IPS-NIHi7 (cell line): Measurements from ENCODE around the gene OR10A2.
"Not testable (repeated sequence)": the region's sequence is repeated elsewhere in the genome, so short reads cannot be mapped to it uniquely, and the experiment has no call there.

Experiments
- DNase-seq: peaks from one replicate; pipeline ENCODE4 v3.0.0; 2012; ENCODE audit warnings: mixed read lengths; ENCODE audit errors: extremely low spot score

Gene OR10A2

DNA sequence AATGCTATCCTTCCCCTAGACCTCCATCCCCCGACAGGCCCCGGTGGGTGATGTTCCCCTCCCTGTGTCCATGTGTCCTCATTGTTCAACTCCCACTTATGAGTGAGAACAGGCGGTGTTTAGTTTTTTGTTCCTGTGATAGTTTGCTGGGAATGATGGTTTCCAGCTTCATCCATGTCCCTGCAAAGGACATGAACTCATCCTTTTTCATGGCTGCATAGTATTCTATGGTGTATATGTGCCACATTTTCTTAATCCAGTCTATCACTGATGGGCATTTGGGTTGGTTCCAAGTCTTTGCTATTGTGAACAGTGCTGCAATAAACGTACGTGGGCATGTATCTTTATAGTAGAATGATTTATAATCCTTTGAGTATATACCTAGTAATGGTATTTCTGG is 24.9 kb downstream of the OR10A2 start:
- DNase-seq, result not testable (repeated sequence)

DNA sequence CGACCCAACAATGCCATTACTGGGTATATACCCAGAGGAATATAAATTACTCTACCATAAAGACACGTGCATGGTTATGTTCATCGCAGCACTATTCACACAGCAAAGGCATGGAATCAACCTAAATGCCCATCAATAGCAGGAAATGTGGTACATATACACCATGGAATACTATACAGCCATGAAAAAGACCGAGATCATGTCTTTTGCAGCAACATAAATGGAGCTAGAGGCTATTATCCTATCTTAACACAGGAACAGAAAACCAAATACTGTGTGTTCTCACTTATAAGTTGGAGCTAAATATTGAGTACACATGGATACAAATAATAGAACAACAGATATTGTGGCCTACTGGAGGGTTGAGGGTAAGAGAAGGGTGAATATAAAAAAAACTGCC is 26.0 kb downstream of the OR10A2 start:
- no peak for DNase-seq

DNA sequence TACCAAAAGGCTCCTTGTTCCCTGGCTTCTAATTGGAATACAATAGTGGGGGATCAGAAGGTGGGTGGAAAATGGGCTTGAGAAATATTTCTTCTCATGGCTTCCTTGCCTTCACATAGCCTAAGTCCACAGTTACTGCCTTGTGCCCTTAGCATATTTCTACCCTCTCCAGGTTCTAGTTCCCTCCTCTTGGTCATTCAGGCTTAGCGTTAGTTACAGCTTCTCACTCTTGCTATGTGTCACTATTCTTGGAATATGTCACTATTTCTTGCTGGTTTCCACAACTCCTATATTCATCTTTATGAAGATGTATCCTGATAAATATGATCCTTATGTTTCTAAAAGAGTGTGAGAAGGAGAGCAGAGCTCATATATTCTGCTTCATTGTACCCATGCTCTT is 27.0 kb downstream of the OR10A2 start:
- DNase-seq, result no peak

GRCh38 chr11:6892400-6892799 is 29.5 kb downstream of the OR10A2 start, which contains the start of gene OR2D2:
OR2D2 (minus strand) TSS chr11:6892500; CDS start chr11:6892500, 0 bp downstream.
- no peak for DNase-seq

- DNase-seq, result peak; percentile 24
These were observed 31.2 kb downstream of the OR10A2 start for GRCh38 chr11:6894097-6894496.

DNA sequence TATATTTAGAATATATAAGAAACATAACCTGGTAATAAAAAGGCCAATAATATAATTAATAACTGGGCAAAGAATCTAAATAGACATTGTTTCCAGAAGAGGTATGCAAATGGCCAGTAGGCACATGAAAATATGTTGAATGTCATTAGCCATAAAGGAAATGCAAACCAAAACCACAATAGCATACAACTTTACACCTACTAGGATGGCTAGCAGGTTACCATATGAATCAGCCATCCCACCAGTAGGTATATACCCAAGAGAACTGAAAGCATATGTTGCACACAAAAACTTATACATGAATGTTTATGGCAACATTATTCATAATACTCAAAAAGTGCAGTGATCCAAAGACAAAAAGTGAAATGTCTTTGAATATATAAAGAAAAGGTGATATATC is 32.2 kb downstream of the OR10A2 start:
- DNase-seq, result no peak

DNA sequence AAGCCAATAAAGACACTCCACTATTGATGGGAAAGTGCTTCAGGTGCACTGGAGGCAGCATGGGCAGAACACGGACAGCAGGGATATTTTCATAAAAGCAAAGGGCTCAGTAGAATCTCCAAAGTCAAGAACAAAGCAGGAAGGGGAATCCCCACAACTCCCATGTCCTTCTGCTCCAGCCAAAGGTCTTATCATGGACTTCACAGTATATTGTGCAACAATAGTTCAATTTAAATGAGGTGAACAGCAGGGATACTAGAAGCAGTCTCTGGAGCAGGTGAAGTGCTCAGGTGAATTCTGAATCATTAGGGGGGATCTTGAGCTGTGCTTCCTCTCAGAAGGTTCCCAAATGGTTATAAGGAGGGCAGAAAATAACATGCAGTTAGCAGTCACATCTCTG is 36.1 kb downstream of the OR10A2 start:
- DNase-seq, result no peak

DNA sequence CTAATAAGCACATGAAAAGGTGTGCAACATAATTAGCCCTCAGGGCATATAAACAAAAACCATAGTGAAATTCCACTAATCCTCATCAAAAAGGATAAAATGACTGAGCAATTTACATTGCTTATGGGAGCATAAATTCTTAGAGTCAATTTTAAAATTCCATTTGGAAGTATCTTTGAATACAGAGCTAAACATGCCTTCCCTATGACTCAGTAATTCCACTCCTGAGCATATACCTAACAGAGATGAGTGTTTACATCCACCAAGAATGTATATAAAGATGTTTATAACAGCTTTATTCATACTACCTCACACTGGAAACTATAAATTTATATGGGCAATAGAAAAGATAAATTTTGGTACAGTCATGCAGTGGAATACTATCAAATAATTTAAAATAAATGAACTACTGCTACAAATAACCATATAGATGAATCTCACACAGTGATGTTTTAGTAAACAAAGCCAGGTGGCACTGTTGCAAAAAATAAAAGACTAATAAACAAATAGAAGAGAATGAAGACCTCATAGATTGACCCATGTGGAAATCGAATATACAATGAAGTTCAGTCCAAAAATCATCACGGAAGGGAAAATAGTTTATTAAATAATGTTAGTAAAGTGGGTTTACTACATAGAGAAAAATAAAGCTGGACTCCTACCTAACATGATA is 37.6 kb downstream of the OR10A2 start:
- no peak for DNase-seq

DNA sequence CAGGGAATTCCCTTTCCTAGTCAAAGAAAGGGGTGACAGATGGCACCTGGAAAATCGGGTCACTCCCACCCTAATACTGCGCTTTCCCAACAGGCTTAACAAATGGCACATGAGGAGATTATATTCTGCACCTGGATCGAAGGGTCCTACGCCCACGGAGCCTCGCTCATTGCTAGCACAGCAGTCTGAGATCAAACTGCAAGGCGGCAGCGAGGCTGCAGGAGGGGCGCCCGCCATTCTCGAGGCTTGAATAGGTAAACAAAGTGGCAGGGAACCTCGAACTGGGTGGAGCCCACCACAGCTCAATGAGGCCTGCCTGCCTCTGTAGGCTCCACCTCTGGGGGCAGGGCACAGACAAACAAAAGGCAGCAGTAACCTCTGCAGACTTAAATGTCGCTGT is 41.9 kb downstream of the OR10A2 start:
- DNase-seq, result not testable (repeated sequence)

DNA sequence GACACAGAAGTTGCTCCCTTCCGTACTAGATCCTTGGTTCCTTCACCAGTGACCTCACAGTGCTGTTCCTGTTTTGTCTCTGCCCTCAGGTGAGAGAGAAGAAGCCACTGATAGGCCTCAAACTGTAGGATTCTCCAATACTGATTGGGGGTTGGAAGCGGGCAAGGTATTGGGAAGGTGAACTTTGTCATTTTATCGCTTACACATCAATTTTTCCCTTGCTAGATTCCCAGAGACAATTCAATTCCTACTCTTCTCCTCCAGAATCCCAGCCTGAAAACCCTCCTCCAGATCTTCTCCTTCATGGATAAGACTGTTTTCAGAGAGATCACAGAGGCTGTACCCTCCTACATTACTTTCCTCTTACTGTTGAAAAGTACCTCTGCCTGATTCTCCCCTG is 48.5 kb downstream of the OR10A2 start:
- DNase-seq, result no peak

DNA sequence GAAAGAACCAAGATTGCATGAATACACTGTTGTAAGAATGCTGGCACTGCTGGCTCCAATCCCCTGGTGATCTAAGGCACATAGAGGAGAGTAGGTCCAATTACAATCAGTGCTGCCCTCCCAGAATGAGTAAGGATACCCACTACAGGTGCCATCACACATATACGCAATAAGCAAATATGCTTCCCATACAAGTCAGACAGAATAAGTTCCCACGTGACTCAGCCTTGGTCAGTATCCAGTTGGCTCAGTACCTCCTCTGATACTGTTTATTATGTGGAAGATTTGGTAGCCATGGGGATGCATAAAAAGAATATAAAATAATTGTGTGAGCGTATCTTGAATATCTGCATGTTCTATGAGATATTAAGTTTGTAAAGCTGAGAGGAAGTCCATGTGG is 49.1 kb downstream of the OR10A2 start:
- no peak for DNase-seq

DNA sequence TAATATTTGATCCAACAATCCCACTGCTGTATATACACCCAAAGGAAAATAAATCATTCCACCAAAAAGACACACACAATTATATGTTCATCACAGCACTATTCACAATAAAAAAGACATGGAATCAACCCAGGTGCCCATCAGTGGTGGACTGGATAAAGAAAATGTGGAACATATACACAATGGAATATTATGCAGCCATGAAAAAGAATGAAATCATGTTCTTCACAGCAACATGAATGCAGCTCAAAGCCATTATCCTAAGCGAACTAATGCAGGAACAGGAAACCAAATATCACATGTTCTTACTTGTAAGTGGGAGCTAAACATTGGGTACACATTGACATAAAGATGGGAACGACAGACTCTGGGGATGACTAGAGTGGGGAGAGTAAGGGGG is 56.8 kb downstream of the OR10A2 start:
- DNase-seq, result no peak

GRCh38 chr11:6920702-6921101 is 57.8 kb downstream of the OR10A2 start, which contains the start of gene OR2D3:
OR2D3 (plus strand) TSS chr11:6921002; CDS start chr11:6921002, 0 bp downstream.
- DNase-seq, result no peak
